NCI-H1417 (cell line): ENCODE data around the gene NPC1L1.

Source experiments
- DNase-seq, 3 experiments: peaks; one replicate each; lab custom pipeline; 2025; lab: John Stamatoyannopoulos, UW

The NPC1L1 gene

DNA sequence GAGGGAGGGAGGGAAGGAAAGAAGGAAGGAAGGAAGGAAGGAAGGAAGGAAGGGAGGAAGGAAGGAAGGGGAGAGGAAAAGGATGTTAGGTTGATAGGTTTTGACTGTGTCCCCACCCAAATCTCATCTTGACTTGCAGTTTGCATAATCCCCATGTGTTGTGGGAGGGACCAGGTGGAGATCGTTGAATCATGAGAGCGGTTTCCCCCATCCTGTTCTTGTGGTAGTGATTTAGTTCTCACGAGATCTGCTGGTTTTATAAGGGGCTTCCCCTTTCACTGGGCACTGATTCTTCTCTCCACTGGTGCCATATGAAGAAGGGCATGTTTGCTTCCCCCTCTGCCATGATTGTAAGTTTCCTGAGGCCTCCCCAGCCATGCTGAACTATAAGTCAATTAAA is 35.5 kb downstream of the NPC1L1 start:
- DNase-seq, result no peak

- DNase-seq, result no peak
Observed at GRCh38 chr7:44498230-44498954, 42.7 kb downstream of the NPC1L1 start.

DNA sequence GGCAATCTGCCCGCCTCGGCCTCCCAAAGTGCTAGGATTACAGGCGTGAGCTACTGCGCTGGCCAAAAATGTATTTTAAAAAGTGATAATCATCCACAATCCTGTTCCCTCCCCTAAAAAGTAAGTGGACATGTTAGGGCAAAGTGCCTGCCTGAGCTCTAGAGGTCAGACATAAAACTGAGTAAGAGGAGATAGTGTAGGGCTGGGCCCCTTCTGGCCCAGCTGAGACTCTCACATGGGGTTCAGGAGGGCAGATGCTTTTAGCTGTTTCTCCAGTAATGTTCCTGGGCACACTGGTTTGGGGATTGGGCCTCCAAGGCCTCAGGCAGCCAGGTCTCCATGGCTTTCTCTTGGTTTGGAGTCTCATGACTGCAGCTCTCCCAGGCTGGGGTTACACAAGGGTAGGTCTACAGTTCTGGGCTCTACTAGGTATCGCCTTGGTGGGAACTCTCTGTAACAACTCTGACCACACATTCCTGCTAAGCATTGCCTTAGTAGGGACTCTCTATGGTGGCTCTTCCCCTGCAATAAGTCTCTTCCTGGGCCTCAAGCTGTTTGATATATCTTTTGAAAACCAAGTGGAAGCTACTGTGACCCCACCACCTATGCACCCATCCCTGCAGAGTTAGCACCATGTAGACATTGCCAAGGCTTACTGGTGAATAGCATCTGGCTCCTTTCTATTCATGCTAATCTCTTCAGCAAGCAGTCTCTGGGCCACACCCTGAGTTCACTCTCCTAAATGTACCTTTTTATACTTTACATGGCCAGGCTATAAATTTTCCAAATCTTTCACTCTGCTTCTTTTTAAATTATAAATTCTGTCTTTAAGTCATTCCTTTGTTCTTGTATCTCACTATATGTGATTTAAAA is 43.7 kb downstream of the NPC1L1 start:
- DNase-seq, result no peak

- DNase-seq, result no peak
Observed at GRCh38 chr7:44496385-44496784, 44.7 kb downstream of the NPC1L1 start.

- DNase-seq, result no peak
Observed at GRCh38 chr7:44494960-44495359, 46.2 kb downstream of the NPC1L1 start.

GRCh38 chr7:44491229-44491628 is 49.9 kb downstream of the NPC1L1 start:
- DNase-seq, result no peak

DNA sequence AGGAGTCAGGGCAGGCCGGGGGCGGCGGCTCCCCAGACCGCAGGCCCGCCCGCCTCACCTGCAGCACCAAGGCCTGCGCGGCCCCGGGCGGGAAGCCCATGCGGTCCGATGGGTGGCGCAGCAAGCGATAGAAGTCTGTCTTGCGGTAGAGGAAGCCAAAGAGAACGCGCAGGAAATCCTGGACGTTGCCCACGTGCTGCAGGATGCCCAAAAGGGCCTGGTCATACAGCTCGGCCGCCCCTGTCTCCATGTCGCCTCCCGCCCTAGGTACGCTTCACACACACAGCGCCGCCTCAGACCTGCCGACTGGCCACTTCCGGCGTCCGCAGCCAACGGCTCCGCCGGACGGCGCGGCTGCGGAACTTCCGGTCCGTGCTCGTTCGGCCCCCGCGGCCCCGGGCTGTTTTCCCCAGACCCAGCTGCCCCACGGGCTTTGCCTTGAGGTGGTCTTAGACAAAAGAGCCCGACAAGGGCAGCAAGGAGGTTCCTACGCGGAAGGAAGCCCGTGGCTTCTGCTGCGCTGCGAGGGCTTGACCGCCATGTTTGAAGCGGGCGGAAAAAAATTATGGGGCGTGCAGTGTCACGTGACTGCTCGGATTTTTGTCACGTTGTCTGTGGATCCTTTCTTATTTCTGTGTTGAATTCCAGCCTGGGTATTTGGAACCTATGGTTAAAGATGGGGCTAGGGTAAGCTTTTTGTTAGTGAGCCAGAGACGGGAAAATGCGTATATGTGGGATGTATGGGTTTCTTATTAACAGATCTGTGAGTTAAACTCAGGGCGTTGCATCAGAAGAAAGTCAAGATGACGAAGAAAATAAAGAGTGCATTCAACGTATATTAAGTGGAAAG is 50.6 kb downstream of the NPC1L1 start, which contains the start of gene NUDCD3:
TSS of gene NUDCD3 (minus strand) at position 308 of the 850 bp plus-strand sequence. CDS start at position 250, 58 bp downstream.
- DNase-seq, result peak; percentile 92 to 97 (median 96)

DNA sequence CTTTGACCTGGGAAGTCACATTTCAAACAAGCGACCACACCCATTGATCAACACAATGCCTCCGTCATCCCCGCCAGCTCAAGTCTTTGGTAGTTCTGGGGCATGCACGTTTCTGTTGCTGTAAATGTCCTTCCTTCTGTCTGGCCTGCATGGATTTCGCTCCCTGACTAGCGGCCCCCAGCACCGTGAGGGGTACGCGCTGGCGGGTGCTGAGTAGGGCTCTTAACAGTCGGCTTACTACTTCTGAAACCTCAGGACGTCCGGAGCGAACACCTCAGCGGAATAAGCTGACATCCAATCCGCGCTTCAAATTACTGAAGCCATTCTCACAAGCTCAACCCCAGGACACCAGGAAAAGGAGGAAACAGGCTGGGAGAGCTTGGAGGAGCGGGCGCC is 51.2 kb downstream of the NPC1L1 start:
- DNase-seq, result peak in 1 of 3 experiments; percentile 69

DNA sequence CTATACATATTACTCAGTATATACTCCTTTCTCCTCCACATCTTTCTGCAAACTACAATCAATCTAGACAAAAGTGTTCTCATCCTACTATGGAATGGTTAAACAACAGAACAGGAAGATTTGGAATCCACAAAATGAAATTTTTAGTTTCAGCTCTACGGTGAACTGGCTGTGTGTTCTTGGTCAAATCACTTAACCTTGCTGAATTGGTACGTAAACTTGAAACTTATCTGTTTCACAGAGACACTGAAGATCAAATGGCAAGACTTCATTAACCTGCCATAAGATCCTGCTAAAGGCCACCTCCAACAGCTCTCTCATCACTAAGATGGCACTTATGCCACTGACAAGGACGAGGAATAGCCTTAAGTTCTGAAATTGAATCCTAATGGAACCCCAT is 52.2 kb downstream of the NPC1L1 start:
- DNase-seq, result no peak

- no peak for DNase-seq
Observed at GRCh38 chr7:44486693-44487092, 54.4 kb downstream of the NPC1L1 start.

DNA sequence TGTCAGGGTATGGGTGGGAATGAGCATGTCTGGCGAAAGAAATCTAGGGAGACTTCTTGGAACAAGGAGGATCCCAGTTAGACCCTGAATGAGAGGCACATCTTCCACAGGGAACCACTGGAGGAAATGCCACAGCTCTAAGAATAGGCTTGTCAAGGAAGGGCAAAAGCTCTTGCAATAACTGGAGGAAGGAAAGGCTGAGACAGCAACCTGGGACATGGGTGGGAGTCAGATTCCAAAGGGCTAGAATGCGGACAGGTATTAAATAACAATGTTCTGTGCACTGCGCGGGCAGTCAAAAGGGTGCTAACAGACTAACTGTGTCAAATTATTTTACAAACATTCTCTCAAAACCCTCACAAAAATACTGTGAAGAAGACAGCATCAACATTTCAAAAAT is 55.1 kb downstream of the NPC1L1 start:
- no peak for DNase-seq

DNA sequence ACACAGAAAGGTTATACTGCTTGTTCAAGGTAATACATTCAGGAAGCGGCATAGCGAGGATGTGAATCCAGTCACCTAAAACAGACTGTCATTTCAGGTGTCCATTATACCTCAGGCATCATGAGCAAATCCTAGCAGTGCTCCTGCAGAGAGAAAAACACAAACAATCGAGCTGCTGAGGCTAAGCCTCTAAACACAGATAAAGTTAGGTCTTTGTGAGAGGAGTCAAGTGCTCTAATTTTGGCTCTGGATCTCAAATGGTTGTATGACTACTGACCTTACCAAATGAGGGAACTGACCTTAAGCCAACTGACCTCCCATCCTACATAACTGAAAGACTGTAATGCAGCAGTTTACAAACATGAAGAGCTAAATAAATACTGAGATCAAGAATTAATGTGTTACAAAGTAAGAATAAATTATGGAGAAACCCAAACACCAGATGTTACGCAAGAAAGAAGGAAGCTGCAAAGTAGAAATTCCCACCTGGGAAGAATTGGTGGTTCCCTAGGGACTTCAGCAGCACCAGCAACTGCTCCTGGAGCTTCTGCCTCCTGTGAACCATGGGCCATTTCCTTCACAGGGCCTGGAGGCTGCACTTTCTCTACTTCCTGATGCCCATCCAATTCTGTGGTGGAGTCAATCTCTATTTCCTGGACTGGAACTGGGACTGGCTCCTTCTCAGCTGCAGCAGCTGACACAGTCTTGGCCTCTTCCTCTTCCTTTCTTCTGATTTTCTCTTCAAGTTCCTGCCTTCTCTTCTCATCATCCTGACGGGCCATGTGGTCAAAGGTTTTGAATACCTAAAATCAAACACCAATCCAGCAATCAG is 56.4 kb downstream of the NPC1L1 start:
- DNase-seq, result no peak

- DNase-seq, result no peak
Observed at GRCh38 chr7:44482502-44483485, 58.3 kb downstream of the NPC1L1 start.

GRCh38 chr7:44477938-44478337 is 63.2 kb downstream of the NPC1L1 start:
- DNase-seq, result no peak

- peak; percentile 49 to 80 (median 54) for DNase-seq
Observed at GRCh38 chr7:44477063-44477830, 63.9 kb downstream of the NPC1L1 start.

DNA sequence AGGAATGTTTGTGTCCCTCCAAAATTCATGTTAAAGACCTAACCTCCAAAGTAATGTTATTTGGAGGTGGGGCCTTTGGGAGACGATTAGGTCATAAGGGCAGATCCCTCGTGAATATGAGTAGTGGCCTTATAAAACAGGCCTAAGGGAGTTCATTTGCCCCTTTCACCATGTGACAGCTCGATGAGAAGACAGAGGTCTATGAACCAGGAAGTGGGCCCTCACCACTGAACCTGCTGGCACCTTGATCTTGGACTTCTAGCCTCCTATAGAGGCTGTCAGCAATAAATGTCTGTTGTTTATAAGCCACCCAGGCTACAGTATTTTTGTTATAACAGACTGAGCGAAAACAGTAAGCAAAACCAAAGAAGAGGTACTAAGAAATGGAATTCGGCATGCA is 64.8 kb downstream of the NPC1L1 start:
- DNase-seq, result no peak

- DNase-seq, result peak in 1 of 3 experiments; percentile 42
Observed at GRCh38 chr7:44473295-44473694, 67.8 kb downstream of the NPC1L1 start.

GRCh38 chr7:44472843-44473242 is 68.3 kb downstream of the NPC1L1 start:
- peak; percentile 17 to 64 (median 18) for DNase-seq

DNA sequence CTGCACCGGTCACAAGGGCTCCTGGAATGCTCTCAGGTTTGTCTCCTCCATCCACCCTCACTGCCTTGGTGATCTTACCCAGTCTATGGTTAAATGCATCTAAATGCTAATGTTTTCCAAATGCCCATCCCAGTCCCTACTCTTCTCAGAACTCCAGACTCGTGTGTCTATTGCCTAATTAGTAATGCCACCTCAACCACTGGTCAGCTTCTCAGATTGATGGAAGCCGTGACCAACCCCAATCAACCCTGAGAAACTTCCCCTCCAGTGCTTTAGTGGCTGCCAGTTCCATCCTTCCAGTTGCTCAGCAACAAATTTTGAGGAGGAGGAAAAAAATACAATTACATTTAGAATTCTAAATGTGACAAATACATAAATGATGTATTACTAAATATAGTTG is 69.3 kb downstream of the NPC1L1 start:
- DNase-seq, result peak in 1 of 3 experiments; percentile 12
